NCI-H524 (cell line): ENCODE results near the gene SH3TC1.

Experiments used
- DNase-seq, 2 experiments: peaks; one replicate each; lab custom pipeline; 2025; lab: John Stamatoyannopoulos, UW

SH3TC1 gene

DNA sequence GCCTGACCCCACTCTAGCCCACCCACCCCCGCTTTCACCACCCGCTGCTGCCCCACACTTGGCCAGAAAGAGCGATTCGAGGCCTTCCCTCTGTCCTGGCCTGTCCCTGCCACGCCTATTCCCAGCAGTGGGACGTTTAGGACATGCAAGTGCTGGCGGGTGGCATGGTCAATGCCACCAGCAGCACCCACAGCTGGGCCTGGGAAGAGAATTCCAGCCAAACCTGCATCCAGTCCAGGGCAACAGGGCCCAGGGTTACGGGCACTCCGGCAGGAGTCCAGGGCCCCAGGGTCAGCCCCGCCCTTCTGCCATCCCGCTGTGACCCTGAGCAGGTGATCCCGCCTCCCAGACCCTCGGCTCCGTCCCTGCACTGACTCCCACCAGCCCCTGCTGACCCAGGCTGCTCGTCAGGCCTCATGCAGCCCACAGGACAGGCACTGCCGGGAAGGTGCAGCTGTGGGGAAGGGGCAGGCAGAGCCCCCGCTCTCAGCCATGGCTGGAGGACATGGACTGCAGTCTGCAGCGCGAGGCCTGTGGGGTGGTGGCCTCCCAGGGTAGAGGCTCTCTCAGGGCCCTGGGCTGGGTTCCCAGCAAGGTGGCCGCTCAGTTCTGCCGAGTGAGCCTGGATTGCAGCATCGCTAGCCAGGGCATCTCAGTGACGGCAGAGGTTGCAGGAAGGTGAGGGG lies 63.7 kb downstream of the SH3TC1 start:
- DNase-seq: no peak

DNA sequence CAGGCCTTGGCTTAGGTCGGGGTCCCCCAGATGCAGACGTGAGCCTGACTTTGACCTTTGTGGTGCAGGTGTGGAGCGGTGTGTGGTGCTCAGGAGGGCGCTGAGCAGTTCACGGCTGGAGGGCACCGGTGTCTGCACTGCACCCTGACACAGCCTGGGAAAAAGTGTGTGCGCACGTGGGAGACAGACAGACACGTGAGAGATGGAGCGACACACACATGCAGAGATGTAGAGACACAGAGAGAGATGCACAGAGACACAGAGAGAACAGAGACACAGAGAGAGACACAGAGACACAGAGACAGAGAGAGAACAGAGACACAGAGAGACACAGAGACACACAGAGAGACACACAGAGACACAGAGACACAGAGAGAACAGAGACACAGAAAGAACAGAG lies 64.3 kb downstream of the SH3TC1 start:
- no peak for DNase-seq

DNA sequence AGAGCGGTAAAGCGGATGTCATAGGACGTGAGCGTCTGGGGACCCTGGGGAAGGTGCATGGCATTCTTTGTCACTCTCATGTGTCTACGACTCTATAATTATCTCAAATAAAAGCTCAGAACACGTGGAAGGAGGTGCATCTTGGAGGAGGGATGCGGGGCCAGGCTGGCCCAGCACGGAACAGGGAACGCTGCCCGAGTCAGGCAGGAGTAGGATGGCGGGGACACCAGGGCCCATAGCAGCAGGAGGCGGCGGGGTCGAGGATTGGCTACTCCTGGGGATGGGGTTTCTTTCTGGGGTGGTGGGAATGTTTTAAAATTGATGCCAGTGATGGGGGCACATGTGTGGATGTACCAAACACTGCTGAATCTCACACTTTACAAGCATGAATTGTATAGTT lies 65.0 kb downstream of the SH3TC1 start:
- no peak for DNase-seq

DNA sequence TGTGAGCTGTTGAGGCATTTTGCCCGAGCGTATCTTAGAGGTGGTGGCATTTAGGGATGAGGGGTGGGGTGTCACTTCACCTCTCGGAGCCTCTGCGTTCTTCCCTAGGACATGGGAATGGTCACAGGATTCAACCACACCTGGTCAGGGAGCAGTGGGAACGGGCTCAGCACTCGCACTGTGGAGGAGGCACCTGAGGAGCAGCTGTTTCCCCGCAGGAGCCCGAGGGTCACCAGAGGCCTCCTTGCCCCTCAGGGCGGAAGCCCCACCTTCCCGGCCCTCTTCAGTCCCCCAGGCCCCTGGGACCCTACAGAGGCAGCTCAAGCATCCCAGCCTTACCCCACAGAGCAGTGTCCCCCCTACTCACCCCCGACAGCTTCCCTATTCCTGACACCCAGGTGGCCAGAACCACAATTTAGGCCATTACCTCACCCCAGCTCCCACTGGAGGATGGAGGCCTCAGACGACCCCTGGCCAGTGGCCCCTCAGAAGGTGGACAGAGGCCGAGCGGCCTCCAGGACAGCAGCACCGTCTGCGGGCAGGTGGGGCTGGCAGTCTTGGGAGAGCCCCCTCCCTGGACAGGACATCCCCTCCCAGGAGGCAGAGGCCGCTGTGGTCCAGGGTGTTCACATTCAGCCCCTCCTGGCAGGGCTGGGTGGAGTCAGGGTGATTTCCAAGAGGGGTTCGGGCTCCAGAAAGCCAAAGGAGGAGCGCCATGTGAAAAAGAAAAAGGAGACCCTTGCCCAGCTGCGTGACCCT lies 66.3 kb downstream of the SH3TC1 start:
- no peak for DNase-seq

DNA sequence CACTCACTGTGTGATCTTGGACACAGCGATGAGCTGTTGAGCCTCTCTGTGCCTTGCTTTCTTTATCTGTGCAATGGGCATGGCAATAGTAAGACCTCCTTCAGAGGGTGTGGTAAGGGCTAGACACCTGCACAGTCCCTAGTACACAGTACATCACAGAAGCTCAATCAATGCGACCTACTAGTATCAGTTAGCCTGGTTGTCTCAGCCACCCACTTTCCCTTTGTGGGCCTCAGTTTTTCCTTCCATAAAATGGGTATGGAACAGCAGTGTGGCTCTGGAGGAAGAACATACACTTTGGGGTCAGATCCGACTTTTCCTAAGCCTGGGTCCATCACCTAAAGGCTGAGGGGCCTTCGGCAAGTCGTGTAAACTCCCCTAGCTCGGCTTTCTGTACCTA lies 67.0 kb downstream of the SH3TC1 start:
- no peak for DNase-seq

DNA sequence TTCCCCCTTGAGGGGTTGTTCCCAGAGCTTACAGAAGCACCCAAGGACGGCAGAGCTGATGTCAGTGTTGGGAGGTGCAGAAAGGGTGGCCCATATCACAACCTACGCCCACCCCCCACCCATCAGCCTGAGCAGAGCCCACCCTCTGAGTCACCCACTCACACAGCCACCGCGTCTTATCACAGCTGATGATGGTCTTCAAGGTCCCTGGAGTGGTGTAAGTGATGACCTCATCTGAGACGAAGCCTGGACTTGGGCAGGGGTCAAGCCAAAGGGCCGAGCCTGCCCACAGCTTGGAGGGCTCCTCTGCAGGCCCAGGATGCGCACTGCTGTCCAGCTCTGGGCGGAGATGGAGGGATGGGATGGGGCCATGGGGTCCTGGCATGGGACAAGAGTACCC lies 67.4 kb downstream of the SH3TC1 start:
- DNase-seq: no peak

DNA sequence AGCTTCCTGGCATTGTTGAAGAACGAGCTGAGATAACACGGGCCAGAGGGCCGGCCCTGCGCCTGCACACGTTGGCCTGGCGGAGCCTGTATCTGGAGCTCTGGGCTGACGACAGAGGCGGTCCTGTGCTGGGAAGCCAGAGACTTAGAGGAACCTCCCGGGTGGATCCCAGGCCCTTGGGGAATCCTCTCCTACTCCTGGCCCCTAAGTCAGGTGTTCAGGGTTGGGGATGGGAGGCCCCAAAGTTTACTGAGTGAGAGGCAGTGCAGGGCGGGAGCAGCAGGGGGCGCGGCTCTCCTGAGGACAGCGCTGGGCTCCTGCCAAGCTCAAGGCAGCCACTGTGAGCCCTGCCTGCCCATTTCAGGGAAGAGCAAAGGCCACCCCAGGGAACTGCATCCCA lies 68.0 kb downstream of the SH3TC1 start:
- peak in 1 of 2 experiments; percentile 44 for DNase-seq

DNA sequence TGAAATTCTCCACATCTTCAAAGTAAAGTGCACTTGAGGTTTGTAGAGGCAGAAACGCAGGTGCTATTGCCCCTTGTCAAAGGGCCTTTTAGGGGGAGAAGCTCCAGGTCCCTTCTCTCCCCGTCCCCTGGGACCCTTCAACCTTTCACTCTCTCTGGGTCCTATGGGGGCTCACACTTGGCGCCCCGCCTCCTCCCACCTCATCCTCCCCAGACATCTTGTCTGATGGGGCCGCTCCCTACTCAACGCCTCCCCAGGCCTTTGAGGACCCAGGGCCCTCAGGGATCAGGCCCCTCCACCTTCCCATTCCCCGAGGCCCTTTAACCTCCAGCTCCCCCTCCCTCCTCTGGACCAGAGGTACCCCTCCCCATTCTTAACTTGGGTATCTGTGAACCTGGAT lies 69.1 kb downstream of the SH3TC1 start:
- DNase-seq: no peak

DNA sequence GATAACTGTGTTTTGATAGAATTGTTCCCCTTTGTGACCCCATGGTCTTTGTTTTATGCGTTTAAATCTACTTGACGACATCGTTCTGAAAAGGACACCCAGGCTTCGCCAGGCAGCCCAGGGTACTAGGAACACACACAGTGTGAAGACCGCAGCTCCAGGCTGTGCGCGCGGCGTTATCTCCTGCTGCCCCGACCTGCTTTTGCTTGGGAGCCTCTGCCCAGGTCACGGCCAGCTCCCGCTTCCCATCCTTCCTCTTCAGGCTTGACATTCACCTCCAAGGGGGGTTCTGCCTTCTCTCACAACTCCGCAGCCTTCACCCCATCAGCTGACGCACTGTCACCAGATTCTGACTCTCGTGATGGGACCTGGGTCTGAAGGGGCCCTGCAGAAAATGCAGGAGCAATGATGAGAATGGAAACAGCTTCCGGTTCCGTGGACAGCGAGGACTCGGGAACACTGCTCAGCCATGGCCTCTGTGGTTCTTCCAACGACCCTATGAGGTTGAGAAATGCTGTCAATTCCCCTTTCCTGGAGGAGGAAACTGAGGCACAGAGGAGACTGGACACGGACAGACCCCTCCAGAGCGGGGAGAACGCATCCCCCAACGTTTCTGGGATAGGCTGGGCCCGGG lies 69.9 kb downstream of the SH3TC1 start:
- DNase-seq: no peak

DNA sequence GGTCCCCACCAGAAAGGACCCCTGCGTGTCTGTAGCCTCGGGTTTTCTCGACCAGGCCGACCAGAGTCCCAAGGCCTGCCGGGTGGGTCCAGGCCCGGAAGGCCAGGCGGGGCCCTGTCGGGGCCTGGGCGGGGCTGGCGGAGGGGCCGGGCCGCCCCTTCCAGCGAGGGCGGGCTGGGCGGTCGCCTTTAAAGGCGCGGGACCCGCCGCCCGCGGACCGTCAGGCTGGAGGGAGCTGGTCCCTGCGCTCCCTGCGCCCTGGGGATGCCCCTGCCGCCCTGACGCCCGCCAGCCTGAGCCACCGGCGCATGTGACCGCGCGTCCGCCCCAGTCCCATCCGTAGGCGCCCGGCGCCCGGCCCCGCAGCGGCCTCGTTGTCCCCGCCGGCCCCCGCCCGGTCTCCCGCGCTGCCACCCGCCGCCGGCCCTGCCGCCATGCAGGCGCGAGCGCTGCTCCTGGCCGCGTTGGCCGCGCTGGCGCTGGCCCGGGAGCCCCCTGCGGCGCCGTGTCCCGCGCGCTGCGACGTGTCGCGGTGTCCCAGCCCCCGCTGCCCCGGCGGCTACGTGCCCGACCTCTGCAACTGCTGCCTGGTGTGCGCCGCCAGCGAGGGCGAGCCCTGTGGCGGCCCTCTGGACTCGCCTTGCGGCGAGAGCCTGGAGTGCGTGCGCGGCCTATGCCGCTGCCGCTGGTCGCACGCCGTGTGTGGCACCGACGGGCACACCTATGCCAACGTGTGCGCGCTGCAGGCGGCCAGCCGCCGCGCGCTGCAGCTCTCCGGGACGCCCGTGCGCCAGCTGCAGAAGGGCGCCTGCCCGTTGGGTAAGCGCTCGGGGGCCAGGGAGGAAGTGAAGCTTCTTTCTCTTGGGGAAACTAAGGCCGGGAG lies 70.7 kb downstream of the SH3TC1 start, which contains the start of gene HTRA3:
TSS of gene HTRA3 (plus strand) at position 220 of the 883 bp plus-strand sequence. CDS start at position 435, 215 bp downstream.
- peak in 1 of 2 experiments; percentile 53 for DNase-seq

DNA sequence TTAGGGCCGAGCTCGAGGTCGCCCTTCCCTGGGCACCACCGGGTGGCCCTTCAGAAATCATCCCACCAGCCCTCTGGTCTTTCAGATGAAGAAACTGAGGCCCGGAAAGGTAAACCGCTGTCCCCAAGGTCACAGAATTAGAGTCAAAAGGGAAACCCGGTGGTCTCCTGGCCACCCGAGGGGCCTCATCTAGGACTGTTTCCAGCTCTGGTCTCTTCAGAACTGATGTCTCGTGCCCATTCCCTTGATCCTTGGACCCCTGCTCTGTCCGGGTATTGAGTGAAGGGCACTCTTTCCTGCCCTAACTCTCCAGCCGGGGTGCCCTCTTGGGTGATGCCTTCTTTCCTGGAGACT lies 71.3 kb downstream of the SH3TC1 start:
- no peak for DNase-seq

DNA sequence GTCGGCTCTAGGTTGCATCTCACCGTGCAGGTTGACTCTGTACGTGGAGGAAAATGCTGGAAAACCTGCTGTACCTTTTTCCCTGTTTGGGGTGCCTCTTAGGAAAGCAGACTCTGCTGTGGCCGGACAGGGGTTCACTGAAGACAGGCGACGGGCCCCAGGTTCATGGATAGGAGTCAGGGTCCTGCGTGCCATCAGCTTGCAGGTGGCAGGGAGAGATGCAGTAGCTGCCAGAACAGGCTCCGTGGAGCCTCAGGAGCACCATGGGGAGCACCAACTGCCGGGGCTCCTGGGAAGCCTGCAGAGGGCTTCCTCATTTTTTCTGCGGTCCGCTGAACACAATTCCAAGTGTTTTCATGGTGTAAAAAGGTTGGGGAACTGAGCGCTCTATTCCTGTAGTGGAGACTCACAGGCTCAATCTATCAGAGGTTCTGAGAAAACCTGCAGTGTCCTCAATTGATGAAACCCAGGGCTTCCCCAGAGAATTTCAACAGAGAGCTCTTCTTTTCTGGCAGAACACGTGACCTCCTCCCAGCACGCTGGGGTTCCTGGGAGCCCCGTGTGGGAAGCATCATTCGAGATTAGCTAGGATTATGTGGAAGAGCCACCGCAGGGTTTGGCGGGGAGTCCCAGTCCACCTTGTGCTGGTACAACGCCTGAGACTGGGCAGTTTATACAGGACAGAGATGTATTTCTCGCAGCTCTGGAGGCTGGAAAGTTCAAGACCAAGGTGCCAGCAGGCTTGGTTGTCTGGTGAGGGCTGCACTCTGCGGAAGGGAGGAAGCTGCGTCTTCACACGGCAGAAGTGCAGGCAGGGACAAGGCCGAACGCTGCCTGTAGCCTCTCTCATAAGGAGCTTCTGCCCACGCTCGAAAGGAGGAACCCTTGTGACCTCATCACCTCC lies 72.1 kb downstream of the SH3TC1 start:
- no peak for DNase-seq

DNA sequence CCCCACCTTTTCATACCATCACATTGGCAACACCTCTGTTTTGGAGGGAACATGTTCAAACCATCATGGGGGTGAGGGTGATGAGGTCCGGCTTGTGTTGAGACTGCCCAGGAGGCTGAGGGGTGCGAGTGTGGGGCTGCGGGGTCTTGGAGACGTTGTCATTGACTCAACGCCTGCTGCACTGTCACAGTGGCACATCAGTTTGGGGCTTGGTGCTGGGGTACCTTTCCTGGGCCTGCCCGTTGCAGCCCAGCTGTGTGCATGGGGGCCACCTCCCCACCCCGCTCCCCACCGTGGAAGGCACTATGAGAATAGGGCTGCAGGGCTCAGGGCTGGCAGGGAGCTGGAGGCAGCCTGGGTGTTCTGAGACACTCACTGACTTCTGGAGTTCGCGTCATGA lies 72.7 kb downstream of the SH3TC1 start:
- DNase-seq: no peak

DNA sequence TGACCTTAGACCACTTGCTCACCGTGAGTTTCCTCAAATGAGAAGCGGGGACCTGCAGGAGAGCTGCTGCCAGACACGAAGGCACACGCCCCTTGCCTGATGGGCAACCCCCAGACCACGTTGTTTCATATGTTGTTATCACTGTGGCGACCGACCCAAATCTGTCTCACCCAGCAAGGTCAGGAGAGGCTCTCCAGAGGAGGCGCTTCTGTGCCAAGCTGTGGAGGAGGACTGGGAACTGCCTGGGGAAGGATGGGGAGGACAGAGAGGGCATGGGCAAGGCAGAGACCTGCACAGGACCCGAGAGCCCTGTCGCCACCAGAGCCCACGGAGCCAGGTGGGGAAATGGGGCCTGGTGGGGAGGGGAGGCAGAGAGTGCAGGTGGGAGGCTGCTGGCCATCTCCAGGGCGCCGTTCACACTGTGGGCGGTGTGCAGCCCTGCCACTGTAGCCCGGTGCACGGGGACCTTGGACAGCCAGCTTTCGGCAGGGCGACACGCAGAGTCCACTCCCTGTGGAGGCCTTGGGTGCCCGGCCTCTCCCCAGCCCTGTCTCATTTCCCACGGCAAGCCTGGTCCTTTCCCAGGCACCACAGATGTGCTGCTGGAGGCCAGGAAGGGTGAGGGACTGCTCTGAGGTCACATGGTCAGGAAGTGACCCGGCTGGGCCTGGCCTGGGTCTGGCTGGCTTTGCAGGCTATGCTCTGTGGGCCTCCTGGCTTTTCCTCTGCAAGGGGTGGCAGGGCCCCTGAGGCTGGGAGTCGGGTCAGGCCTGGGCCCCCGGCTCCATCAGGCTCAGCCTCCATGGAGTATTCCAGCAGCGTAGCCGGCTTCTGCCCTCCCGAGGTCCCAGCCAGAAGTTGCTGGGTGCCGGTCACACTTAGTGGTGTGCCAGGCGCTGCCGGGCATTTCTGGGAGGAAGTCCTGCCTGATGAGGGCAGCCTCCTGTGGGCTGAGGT lies 73.7 kb downstream of the SH3TC1 start:
- no peak for DNase-seq

DNA sequence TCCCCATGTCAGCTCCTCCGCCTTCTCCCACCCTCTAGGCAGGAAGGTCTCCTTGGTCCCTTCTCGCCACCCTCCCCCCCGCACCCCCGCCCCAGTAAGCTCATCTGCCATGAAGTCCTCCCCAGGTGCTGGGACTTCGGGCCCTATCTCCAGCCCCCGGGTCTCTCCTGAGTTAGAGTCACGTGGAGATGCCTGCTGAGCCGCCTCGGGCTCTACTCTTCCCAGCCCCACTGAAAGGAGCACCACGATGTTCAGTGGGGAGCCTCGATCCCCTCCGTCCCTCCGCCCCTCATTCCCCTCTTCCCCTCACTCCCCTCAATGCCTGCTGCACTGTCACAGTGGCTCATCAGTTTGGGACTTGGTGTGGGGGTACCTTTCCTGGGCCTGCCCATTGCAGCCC lies 74.4 kb downstream of the SH3TC1 start:
- no peak for DNase-seq

DNA sequence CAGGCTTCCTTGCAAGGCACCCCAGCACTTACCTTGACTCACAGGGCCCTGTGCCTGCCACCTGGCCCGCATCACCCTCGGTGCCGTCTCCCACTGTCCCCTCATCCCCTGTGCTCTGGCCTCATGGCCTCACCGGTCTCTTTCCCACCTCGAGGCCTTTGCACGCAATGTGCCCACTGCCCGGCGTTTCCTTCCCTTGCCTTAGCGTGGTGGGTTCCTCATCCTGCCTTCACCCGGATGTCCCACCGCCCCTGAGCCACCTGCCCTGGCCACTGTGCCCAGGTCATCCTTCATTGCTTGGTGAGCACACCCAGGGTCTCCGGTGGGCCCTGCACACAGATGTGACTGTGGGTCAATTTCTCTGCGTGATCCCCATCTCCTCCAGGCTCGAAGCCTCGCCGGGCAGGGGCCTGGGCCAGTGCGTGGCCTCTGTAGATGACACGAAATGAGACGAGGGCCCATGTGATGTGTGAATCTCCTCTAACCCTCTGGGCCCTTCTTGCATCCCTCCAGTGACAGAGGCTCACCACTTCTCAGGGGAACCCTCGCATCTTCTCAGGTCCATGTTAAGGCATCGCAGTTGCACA lies 75.1 kb downstream of the SH3TC1 start:
- DNase-seq: no peak

DNA sequence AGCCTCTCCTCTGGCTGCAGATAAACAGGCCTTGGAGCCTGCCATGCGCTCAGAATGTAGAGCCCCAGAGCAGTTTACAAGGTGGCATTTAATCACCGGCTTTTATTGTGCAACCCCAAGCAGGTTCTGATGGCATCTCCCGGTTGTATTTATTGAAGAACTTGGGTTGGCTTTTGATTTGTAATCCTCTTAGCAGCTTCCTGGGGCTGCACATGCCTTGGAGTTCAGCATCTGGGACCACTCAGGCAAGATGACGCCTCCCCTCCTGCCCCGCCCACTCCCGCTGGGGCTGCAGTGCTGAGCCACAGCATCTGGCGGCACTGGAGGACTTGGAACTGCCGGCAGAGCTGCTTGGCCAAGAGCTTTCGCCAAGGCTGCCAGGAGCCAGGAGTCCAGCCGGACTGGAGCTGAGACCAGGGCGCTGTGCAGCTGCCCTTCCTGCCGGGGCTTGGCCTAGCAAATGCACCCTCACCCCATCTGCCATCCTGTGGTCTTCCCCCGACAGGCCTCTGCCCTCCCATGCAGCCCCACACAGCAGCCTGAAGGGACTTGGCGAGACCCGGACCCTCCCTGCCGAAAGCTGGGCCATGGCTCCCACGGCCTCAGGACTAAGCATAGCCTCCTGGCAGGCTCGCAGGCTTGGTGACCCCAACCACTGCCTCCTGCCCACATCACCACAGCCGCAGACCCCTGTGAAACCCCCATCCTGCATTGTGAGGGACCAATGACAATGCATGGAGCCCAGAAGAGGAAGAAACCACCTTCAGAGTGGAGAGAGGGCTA lies 75.9 kb downstream of the SH3TC1 start:
- peak; percentile 95 to 98 for DNase-seq

DNA sequence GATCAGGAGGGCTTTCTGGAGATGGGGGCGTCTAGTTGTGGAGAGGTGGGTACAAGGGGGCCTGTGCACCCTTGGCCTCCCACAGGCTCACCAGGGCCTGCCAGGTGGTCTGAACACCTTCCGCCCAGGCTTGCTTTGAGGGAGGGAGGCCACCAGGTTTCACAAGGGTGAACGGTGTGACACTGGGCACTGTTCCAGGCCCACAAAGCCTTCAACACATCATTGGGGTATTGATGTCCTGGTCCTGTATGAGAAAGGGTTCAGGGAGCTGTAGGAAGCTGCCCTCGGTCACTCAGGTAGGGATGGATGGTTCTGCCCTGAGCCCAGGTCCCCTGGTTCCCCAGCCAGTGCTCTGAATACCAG lies 76.4 kb downstream of the SH3TC1 start:
- DNase-seq: peak in 1 of 2 experiments; percentile 44
